GM12878 (cell line): ENCODE measurements around the gene SLC26A8.

Experiments used
- EZH2 ChIP-seq: IDR thresholded peaks from 2 replicates; pipeline ENCODE4 v1.6.1; 2012; ENCODE audit warnings: low read depth, mild to moderate bottlenecking, control low read depth, inconsistent platforms, low read length, borderline replicate concordance; ENCODE audit not compliant: control insufficient read depth
- POLR2A ChIP-seq: IDR thresholded peaks from 2 replicates; pipeline ENCODE4 v1.6.1; 2011; ENCODE audit warnings: low read depth, mild to moderate bottlenecking, low read length
- TF ChIP-seq, protein P1 (sequence below), 3 experiments: IDR thresholded peaks in 2 of 3; conservative IDR thresholded peaks in 1 of 3; 2 replicates each; pipeline ENCODE4 v1.5.1; 2011; ENCODE audit warnings: low read depth in 3 of 3, low read length in 3 of 3, mild to moderate bottlenecking in 3 of 3, control low read depth in 2 of 3, moderate library complexity in 2 of 3, inconsistent platforms in 1 of 3, mixed read lengths in 1 of 3; ENCODE audit not compliant: control insufficient read depth in 2 of 3, insufficient read depth in 1 of 3; ENCODE audit errors: extremely low read depth in 1 of 3
- TF ChIP-seq, protein P2 (sequence below): IDR thresholded peaks from 2 replicates; pipeline ENCODE4 v1.6.1; 2012; ENCODE audit warnings: low read depth, low read length, improper control_type of control experiment

DNA sequence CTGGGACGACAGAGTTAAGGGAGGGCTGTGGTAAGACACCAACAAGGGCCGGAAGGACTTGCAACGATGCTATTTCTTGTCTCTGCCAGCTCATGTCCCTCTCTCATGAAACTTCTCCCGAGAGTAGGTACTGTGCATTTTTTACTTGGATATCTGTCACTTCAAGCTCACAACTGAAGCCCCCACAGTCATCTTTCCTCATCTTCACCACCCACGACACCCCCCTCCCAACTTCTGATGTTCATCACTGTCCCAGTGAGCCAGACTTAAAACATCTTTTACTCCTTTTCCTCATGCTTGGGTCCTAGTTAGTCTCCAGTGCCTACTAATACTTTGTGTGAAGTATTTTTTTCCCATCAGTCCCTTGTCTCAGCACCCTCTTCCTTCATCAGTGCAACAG is 68.9 kb downstream of the SLC26A8 start:
- TF ChIP-seq, protein P1, sequence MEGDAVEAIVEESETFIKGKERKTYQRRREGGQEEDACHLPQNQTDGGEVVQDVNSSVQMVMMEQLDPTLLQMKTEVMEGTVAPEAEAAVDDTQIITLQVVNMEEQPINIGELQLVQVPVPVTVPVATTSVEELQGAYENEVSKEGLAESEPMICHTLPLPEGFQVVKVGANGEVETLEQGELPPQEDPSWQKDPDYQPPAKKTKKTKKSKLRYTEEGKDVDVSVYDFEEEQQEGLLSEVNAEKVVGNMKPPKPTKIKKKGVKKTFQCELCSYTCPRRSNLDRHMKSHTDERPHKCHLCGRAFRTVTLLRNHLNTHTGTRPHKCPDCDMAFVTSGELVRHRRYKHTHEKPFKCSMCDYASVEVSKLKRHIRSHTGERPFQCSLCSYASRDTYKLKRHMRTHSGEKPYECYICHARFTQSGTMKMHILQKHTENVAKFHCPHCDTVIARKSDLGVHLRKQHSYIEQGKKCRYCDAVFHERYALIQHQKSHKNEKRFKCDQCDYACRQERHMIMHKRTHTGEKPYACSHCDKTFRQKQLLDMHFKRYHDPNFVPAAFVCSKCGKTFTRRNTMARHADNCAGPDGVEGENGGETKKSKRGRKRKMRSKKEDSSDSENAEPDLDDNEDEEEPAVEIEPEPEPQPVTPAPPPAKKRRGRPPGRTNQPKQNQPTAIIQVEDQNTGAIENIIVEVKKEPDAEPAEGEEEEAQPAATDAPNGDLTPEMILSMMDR (IDR thresholded peaks at IDR 0.05 in 2 of 3, conservative IDR thresholded peaks at IDR 0.05 in 1 of 3; ENCODE audit: control insufficient read depth in 2 of 3, extremely low read depth in 1 of 3, insufficient read depth in 1 of 3, low read depth in 3 of 3, low read length in 3 of 3): no peak
- TF ChIP-seq EZH2: no peak
- TF ChIP-seq POLR2A: no peak
- TF ChIP-seq, protein P2, sequence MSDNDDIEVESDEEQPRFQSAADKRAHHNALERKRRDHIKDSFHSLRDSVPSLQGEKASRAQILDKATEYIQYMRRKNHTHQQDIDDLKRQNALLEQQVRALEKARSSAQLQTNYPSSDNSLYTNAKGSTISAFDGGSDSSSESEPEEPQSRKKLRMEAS: no peak
